Suprapubic skin (tissue), 4 donors: ENCODE measurements around the gene NARS2. TPM values are rescaled to one million over a fixed set of nuclear protein-coding genes. Genes with fewer than 3 reads are reported as not detected.

ENCODE experiments used
- DNase-seq, 2 donors: peaks; one replicate each; pipeline ENCODE4 v3.0.0-alpha.2; 2019; ENCODE audit warnings: low spot score in 2 of 2
- H3K27ac ChIP-seq: fragments of 200-600 bp; sonication (generic); one replicate; pipeline ENCODE4 v1.5.1; 2019
- H3K27me3 ChIP-seq: fragments of 200-600 bp; sonication (generic); one replicate; pipeline ENCODE4 v1.5.1; 2019
- H3K36me3 ChIP-seq: fragments of 200-600 bp; sonication (generic); one replicate; pipeline ENCODE4 v1.5.1; 2019
- H3K4me1 ChIP-seq: fragments of 200-600 bp; sonication (generic); one replicate; pipeline ENCODE4 v1.5.1; 2019
- H3K4me3 ChIP-seq: fragments of 200-600 bp; sonication (generic); one replicate; pipeline ENCODE4 v1.5.1; 2019; ENCODE audit warnings: mild to moderate bottlenecking
- H3K9me3 ChIP-seq: fragments of 200-600 bp; sonication (generic); one replicate; pipeline ENCODE4 v1.5.1; 2019
- CTCF ChIP-seq, 2 donors: fragments of 200-600 bp in 1 of 2; fragments of 450-650 bp in 1 of 2; sonication (generic) in 1 of 2; IDR thresholded peaks; one replicate each; pipeline ENCODE4 v1.5.1; 2016 to 2019; ENCODE audit warnings: antibody characterized with exemption in 2 of 2, mild to moderate bottlenecking in 1 of 2, moderate library complexity in 1 of 2
- EP300 ChIP-seq: sonication (generic); formaldehyde crosslinking; IDR thresholded peaks from one replicate; pipeline ENCODE4 v1.6.1; 2017; ENCODE audit warnings: antibody characterized with exemption
- POLR2A ChIP-seq, 2 donors: fragments of 450-650 bp; IDR thresholded peaks; one replicate each; pipeline ENCODE4 v1.6.1; 2017; ENCODE audit warnings: antibody characterized with exemption in 2 of 2, mild to moderate bottlenecking in 2 of 2, moderate library complexity in 2 of 2
- POLR2AphosphoS5 ChIP-seq, 3 donors: sonication (generic); formaldehyde crosslinking; IDR thresholded peaks; one replicate each; pipeline ENCODE4 v1.6.1; 2017; ENCODE audit warnings: antibody characterized with exemption in 3 of 3
- whole genome bisulfite sequencing: methylation state at CpG from one replicate; pipeline ENCODE4 v1.1.5; 2018; 5-methylcytosine and 5-hydroxymethylcytosine counted together
- total RNA-seq, 4 donors: library from RNA; depleted of rRNA; stranded (reverse); fragments of >200 nt; gene quantifications; one replicate each; pipeline ENCODE4 v1.1.0, GENCODE V29; 2016

NARS2 gene
- total RNA-seq, 4 donors from 2014 or later, result 10.9 to 14.7 (median 14.7) TPM

GRCh38 chr11:78403781-78404180 is 170.9 kb downstream of the NARS2 start:
- no peaks in the 10 kb centered on the region for H3K9me3 ChIP-seq
- H3K27me3 ChIP-seq, result no peaks in the 10 kb centered on the region

GRCh38 chr11:78402847-78403246 is 171.8 kb downstream of the NARS2 start:
- no peaks in the 10 kb centered on the region for H3K27me3 ChIP-seq
- H3K4me1 ChIP-seq, result no peaks in the 10 kb centered on the region
- no peak overlapping the region for H3K27ac ChIP-seq
- H3K36me3 ChIP-seq, result no peaks in the 10 kb centered on the region
- H3K9me3 ChIP-seq, result no peaks in the 10 kb centered on the region
- no peak for DNase-seq
- 94% methylated on average over 3 of the region's 3 CpGs for WGBS
- TF ChIP-seq EP300, result no peak
- TF ChIP-seq CTCF (IDR thresholded peaks at IDR 0.05), result no peak
- TF ChIP-seq POLR2AphosphoS5 (IDR thresholded peaks at IDR 0.05), result no peak
- TF ChIP-seq POLR2A (IDR thresholded peaks at IDR 0.05), result no peak
- H3K4me3 ChIP-seq, result no peak overlapping the region

More at GRCh38 chr11:78403781-78404180, 170.9 kb downstream of the NARS2 start:
- H3K36me3 ChIP-seq, result no peaks in the 10 kb centered on the region
- H3K4me3 ChIP-seq, result no peak overlapping the region
- no peak overlapping the region for H3K27ac ChIP-seq
- TF ChIP-seq CTCF (IDR thresholded peaks at IDR 0.05), result no peak
- TF ChIP-seq EP300, result no peak
- no peak for TF ChIP-seq POLR2AphosphoS5 (IDR thresholded peaks at IDR 0.05)
- TF ChIP-seq POLR2A (IDR thresholded peaks at IDR 0.05), result no peak
- no peaks in the 10 kb centered on the region for H3K4me1 ChIP-seq
- DNase-seq, result no peak
- 72% methylated on average over 2 of the region's 2 CpGs for WGBS

- TF ChIP-seq POLR2A (IDR thresholded peaks at IDR 0.05) (no peak), POLR2AphosphoS5 (IDR thresholded peaks at IDR 0.05) (no peak), CTCF (IDR thresholded peaks at IDR 0.05) (no peak), EP300 (no peak)
- Histone ChIP-seq H3K36me3 (no peaks in the 10 kb centered on the region), H3K27me3 (no peaks in the 10 kb centered on the region), H3K4me3 (no peak overlapping the region), H3K27ac (no peak overlapping the region), H3K9me3 (no peaks in the 10 kb centered on the region), H3K4me1 (peaks cover 3% of the 10 kb centered on the region)
- no peak for DNase-seq
- 67% methylated on average over 3 of the region's 3 CpGs for WGBS
Measured at GRCh38 chr11:78400702-78401101, 174.0 kb downstream of the NARS2 start.

DNA sequence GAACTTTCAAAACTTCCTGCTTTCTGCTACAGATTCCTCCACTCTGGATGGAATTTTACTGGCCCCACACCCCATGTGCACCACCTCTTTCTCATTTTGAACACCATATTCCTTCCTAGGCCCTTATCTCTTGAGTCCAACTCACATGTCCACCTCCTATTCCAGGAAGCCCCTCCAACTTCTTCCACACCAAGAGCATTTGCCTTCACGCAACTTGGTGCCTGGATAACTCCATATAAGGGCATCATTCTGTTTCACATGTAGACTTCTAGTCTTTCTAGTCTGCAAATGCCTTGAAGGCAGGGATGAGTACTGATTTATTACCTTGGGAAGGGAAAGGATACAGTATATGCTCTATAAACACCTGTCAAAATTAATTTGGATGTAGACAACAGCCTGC is 174.5 kb downstream of the NARS2 start:
- Histone ChIP-seq H3K27ac (no peak overlapping the region), H3K9me3 (no peaks in the 10 kb centered on the region), H3K4me1 (peaks cover 3% of the 10 kb centered on the region), H3K27me3 (no peaks in the 10 kb centered on the region), H3K36me3 (no peaks in the 10 kb centered on the region), H3K4me3 (no peak overlapping the region)
- no peak for DNase-seq
- WGBS, result 91% methylated on average over 1 of the region's 1 CpG
- TF ChIP-seq POLR2AphosphoS5 (IDR thresholded peaks at IDR 0.05) (no peak), CTCF (IDR thresholded peaks at IDR 0.05) (no peak), EP300 (no peak), POLR2A (IDR thresholded peaks at IDR 0.05) (no peak)

GRCh38 chr11:78399136-78399535 is 175.5 kb downstream of the NARS2 start:
- 85% methylated on average over 4 of the region's 4 CpGs for WGBS

More at GRCh38 chr11:78399136-78399535, 175.5 kb downstream of the NARS2 start:
- no peak for DNase-seq
- H3K4me1 ChIP-seq, result peaks cover 3% of the 10 kb centered on the region
- no peak overlapping the region for H3K27ac ChIP-seq
- H3K4me3 ChIP-seq, result no peak overlapping the region
- H3K36me3 ChIP-seq, result no peaks in the 10 kb centered on the region
- TF ChIP-seq EP300, result no peak
- TF ChIP-seq CTCF (IDR thresholded peaks at IDR 0.05), result no peak
- no peak for TF ChIP-seq POLR2A (IDR thresholded peaks at IDR 0.05)
- no peak for TF ChIP-seq POLR2AphosphoS5 (IDR thresholded peaks at IDR 0.05)
- no peaks in the 10 kb centered on the region for H3K27me3 ChIP-seq
- H3K9me3 ChIP-seq, result no peaks in the 10 kb centered on the region
